ENCODE results near the gene LDAH. TPM values are rescaled to one million over a fixed set of nuclear protein-coding genes. Genes with fewer than 3 reads are reported as not detected.

Gene LDAH
- total RNA-seq, 2 experiments from 2014 or later, result 27.0 to 32.8 TPM

DNA sequence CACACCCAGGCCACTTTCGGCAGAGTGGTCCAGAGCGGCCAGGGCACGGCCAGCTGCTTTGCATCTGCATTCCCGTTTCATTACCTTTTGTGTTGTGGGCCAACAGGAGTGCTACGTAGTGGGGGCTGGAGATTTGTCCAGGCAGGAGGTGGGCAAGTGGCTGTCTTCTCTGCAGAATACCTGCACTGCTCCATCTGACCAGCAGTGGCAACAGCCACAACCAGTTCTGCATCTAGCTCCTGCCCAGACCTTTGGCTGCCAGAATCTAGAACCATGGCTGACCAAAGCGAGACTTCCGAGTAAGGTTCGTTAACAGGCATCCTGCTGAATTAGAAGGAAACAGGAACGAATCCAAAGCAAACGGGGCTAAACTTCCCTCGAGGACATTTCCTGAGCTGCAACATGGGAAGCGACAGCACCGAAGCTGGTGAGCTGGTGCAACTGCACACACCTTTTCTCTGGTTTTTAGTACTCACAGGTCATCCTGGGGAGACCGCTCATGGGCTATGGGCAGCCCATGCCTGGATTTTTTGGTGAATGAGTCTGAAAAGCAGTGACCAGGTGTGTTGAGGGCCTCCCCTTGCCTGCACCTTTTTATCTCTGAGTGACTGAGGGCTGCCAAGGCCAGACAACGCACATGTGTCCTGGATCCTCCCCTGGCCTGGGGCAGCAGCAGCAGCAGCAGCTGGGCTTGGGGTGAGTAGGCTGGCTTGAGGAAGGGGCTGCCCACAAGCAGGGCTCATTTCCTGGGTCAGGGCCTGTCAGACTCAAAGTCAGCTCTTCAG is 145.4 kb downstream of the LDAH start:
- DNase-seq (no peak), ATAC-seq (no peak)
- H3K4me3 Mint-ChIP-seq, result no peak overlapping the region
- no peaks in the 10 kb centered on the region for H3K4me1 Mint-ChIP-seq
- H3K27ac Mint-ChIP-seq, result no peak overlapping the region
- intact Hi-C loops (cut with DNase I, micrococcal nuclease), result no loop called here
- ChIA-PET POLR2A (interaction anchor here (0.7 kb wide), 1 partner anchor 18 kb away, joined by 3 read pairs; no protein-coding TSS in a partner anchor), CTCF (interaction anchor here (1.2 to 5.6 kb wide), 5 partner anchors 11 to 286 kb away, joined by 3 to 23 read pairs (median 4); partner anchors contain the start of gene HS1BP3)
- H3K9me3 Mint-ChIP-seq (ENCODE audit: low read depth), result no peaks in the 10 kb centered on the region
- peaks cover 4% of the 10 kb centered on the region for H3K36me3 Mint-ChIP-seq (ENCODE audit: low read depth)
- H3K27me3 Mint-ChIP-seq, result peaks cover 3% of the 10 kb centered on the region

- ATAC-seq, result no peak
- DNase-seq, result no peak
- ChIA-PET POLR2A (no interaction called here), CTCF (interaction anchor here (0.8 to 5.6 kb wide), 6 partner anchors 11 to 287 kb away, joined by 3 to 23 read pairs (median 4); no protein-coding TSS in a partner anchor)
- H3K9me3 Mint-ChIP-seq (ENCODE audit: low read depth), result no peaks in the 10 kb centered on the region
- H3K27me3 Mint-ChIP-seq, result peaks cover 10% of the 10 kb centered on the region
- H3K27ac Mint-ChIP-seq, result no peak overlapping the region
- intact Hi-C loops (cut with DNase I, micrococcal nuclease), result no loop called here
- peaks cover 4% of the 10 kb centered on the region for H3K36me3 Mint-ChIP-seq (ENCODE audit: low read depth)
- no peaks in the 10 kb centered on the region for H3K4me1 Mint-ChIP-seq
- no peak overlapping the region for H3K4me3 Mint-ChIP-seq
Measured at GRCh38 chr2:20676353-20677215, 146.3 kb downstream of the LDAH start.

DNA sequence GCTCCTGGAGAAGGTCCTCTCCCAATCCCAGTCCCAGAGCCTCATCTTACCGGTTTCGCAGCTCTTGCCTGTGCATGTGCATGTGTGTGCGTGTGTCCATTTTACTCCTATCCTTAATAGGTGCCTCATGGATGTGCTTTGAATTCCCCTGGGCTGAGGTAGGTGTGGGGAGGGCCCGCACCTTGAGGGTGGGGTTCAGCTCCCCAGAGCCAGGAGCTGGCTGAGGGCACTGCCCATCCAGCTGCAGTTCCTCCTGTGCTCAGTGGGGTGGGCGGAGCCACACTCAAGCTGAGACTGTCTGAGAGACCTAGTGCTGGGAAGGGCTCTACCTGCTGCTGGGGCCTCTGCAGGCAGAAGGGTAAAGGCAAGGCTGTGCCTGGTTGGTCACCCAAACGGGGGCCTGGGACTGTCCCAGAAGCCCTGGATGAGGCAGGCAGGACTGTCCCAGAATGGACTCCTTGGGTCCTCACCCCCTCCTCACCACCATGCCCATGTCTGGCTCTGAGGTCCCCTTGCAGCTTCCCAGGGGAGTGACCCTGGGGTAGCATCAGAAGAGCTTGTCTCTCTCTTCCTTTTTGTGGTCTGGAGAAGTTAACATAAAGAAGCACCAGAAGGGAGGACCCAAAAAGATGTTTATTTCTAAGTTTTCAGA is 147.1 kb downstream of the LDAH start:
- POLR2A ChIA-PET, result no interaction called here
- Mint-ChIP-seq H3K4me3 (no peak overlapping the region), H3K4me1 (no peaks in the 10 kb centered on the region), H3K27me3 (peaks cover 13% of the 10 kb centered on the region), H3K36me3 (ENCODE audit: low read depth) (peaks cover 2% of the 10 kb centered on the region), H3K9me3 (ENCODE audit: low read depth) (no peaks in the 10 kb centered on the region), H3K27ac (no peak overlapping the region)
- intact Hi-C loops (cut with DNase I, micrococcal nuclease), result no loop called here
- CTCF ChIA-PET, result interaction anchor here (0.8 to 5.6 kb wide), 6 partner anchors 8 to 287 kb away, joined by 3 to 23 read pairs (median 4); no protein-coding TSS in a partner anchor
- ATAC-seq, result peak; percentile 83
- DNase-seq, result no peak

DNA sequence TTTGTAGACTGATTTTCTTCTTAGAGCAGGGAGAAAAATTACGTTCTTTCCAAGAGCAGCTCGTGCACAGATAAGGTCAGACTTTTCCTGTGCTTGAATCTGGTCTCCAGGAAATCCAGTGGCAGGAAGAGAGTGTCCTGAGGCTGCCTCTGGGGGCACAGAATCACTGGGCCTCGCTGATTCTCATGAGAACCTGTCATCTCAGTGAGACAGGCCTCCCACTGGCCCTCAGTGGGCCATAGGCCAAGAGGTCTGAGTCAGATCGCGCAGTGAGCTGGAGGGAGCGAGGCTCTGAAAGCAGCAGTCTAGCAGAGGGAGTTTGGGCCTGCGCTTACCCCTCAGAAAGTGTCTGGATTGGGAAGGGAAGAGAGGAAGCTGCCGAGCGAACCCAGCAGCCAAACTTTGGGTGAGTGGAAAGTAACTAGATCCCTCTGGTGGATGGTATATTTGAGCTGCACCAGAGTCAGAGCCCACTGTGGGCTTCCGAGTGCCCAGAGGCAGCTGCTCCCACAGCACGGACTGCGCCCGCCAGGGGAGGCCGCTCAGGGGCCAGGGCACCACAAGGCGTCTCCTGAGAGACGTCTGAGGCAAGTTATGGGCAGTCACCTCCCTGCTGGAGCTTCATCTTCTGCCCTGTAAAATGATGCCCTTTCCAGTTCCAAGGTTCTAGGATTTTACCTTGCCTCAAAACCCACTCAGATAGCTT is 147.8 kb downstream of the LDAH start:
- no peak for ATAC-seq
- intact Hi-C loops (cut with DNase I, micrococcal nuclease), result no loop called here
- H3K9me3 Mint-ChIP-seq (ENCODE audit: low read depth), result no peaks in the 10 kb centered on the region
- no peaks in the 10 kb centered on the region for H3K4me1 Mint-ChIP-seq
- ChIA-PET CTCF (interaction anchor here (0.7 to 5.6 kb wide), 7 partner anchors 9 to 288 kb away, joined by 3 to 23 read pairs (median 3); no protein-coding TSS in a partner anchor), POLR2A (no interaction called here)
- DNase-seq, result no peak
- H3K36me3 Mint-ChIP-seq (ENCODE audit: low read depth), result no peaks in the 10 kb centered on the region
- H3K27ac Mint-ChIP-seq, result no peak overlapping the region
- H3K27me3 Mint-ChIP-seq, result peaks cover 15% of the 10 kb centered on the region
- no peak overlapping the region for H3K4me3 Mint-ChIP-seq

GRCh38 chr2:20674309-20674965 is 148.5 kb downstream of the LDAH start:
- Mint-ChIP-seq H3K36me3 (ENCODE audit: low read depth) (no peaks in the 10 kb centered on the region), H3K4me3 (no peak overlapping the region), H3K27me3 (peaks cover 20% of the 10 kb centered on the region), H3K27ac (no peak overlapping the region), H3K4me1 (no peaks in the 10 kb centered on the region), H3K9me3 (ENCODE audit: low read depth) (no peaks in the 10 kb centered on the region)
- ATAC-seq (no peak), DNase-seq (no peak)
- ChIA-PET POLR2A (interaction anchor here (0.6 kb wide), 1 partner anchor 43 kb away, joined by 3 read pairs; no protein-coding TSS in a partner anchor), CTCF (interaction anchor here (0.7 to 5.6 kb wide), 4 partner anchors 8 to 142 kb away, joined by 3 to 23 read pairs (median 3); no protein-coding TSS in a partner anchor)
- intact Hi-C loops (cut with DNase I, micrococcal nuclease), result no loop called here

DNA sequence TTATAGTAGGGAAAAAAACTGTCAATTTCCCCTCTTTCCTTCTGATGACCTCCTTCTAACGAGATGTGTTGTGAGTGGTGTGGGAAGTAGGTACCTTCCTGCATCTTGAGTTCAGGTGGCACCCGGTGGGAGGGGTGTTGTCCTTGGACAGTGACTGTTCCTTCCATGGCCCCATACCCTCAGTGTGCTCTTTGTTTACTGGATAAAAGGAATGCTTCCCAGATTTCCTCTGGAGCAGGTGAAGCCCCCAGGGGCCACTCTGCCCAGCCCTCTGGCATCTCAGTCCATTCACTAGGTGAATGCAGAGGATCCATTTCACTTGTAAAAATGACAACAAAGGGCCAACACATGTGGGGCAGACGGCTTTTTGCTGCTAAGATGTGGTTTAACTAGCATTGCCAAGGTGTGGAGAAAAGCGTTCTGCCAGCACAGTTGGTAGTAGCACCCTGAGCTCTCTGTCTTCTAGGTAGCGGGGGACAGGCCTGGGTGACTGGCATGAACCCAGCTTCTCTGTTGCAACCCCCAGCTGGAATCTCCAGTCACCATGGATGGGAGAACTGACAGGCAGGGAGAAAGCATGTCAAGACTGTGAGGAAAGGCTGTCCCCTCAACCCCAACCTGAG is 149.1 kb downstream of the LDAH start:
- no peaks in the 10 kb centered on the region for H3K36me3 Mint-ChIP-seq (ENCODE audit: low read depth)
- no peaks in the 10 kb centered on the region for H3K9me3 Mint-ChIP-seq (ENCODE audit: low read depth)
- peaks cover 27% of the 10 kb centered on the region for H3K27me3 Mint-ChIP-seq
- CTCF ChIA-PET, result interaction anchor here (0.7 to 2.4 kb wide), 2 partner anchors 12 to 142 kb away, joined by 3 to 8 read pairs; no protein-coding TSS in a partner anchor
- POLR2A ChIA-PET, result no interaction called here
- H3K27ac Mint-ChIP-seq, result no peak overlapping the region
- no peak overlapping the region for H3K4me3 Mint-ChIP-seq
- no peaks in the 10 kb centered on the region for H3K4me1 Mint-ChIP-seq
- intact Hi-C loops (cut with DNase I, micrococcal nuclease), result no loop called here
- no peak for DNase-seq
- no peak for ATAC-seq

DNA sequence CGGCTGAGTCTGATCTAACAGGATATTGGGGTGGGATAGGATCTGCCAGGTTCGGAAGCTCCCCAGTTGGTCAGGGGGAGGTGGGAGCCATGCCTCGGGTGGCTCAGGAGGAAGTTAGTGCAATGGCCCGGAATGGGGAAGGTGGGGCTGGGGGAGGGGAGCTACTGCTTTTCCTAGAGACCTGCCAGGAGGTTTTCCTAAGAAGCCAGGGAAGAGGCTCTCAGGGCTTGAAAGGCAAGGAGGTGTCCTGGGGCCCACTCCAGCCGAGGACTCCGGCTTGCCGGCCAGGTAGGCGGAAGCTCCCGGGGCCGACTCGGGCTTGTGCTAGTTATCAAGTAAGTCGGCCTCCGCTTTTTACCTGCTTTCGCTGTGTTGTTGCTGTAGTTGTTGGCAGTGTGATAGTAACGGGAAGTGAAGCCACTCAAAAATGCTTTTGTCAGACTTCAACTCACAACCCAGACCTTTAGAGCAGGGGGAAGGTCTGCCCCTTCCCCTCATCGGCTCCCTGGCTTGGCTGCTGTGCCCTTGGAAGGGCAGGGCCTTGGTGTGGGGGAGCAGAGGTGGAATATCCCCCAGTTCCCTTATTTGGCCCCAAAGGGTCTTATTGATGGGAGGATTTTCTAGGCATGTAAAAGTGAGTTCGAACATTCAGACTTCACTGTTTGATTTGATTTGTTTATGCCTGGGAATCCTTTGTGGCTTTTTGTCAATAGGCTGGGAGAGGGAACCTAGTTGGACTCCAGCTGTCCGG is 150.5 kb downstream of the LDAH start:
- no peak overlapping the region for H3K27ac Mint-ChIP-seq
- POLR2A ChIA-PET, result no interaction called here

GRCh38 chr2:20671736-20672080 is 151.2 kb downstream of the LDAH start:
- H3K27ac Mint-ChIP-seq, result no peak overlapping the region
- CTCF ChIA-PET, result interaction anchor here (2.4 kb wide), 1 partner anchor 10 kb away, joined by 8 read pairs; no protein-coding TSS in a partner anchor
- no peaks in the 10 kb centered on the region for H3K4me1 Mint-ChIP-seq
- ATAC-seq, result no peak
- peaks cover 38% of the 10 kb centered on the region for H3K27me3 Mint-ChIP-seq
- intact Hi-C loops (cut with DNase I, micrococcal nuclease), result no loop called here
- no peak overlapping the region for H3K4me3 Mint-ChIP-seq
- DNase-seq, result no peak
- no peaks in the 10 kb centered on the region for H3K36me3 Mint-ChIP-seq (ENCODE audit: low read depth)
- POLR2A ChIA-PET, result no interaction called here
- no peaks in the 10 kb centered on the region for H3K9me3 Mint-ChIP-seq (ENCODE audit: low read depth)

More for the DNA sequence above, 150.5 kb downstream of the LDAH start:
- Mint-ChIP-seq H3K36me3 (ENCODE audit: low read depth) (no peaks in the 10 kb centered on the region), H3K4me3 (no peak overlapping the region), H3K4me1 (no peaks in the 10 kb centered on the region), H3K9me3 (ENCODE audit: low read depth) (no peaks in the 10 kb centered on the region), H3K27me3 (peaks cover 37% of the 10 kb centered on the region)
- ATAC-seq (no peak), DNase-seq (no peak)
- CTCF ChIA-PET, result interaction anchor here (2.4 kb wide), 1 partner anchor 11 kb away, joined by 8 read pairs; no protein-coding TSS in a partner anchor
- intact Hi-C loops (cut with DNase I, micrococcal nuclease), result no loop called here

DNA sequence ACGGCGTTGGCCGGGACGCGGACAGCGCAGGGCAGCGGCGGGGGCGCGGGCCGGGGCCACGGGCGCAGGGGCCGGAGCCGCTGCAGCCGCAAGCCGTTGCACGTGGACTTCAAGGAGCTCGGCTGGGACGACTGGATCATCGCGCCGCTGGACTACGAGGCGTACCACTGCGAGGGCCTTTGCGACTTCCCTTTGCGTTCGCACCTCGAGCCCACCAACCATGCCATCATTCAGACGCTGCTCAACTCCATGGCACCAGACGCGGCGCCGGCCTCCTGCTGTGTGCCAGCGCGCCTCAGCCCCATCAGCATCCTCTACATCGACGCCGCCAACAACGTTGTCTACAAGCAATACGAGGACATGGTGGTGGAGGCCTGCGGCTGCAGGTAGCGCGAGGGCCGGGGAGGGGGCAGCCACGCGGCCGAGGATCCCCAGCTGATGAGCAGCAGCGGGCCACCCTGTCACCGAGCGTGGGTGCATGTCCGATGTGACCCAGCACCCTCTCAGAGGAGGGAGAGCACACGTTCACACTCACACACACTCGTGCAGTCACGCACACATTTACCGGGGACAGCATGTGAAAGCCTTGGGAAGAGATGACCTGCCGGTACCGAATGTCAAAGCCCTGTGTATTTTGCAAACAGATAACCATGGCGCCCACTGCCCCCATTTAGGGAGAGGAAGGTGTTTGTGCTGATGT is 151.7 kb downstream of the LDAH start:
- Mint-ChIP-seq H3K27ac (no peak overlapping the region), H3K4me3 (no peak overlapping the region), H3K4me1 (peaks cover 2% of the 10 kb centered on the region), H3K27me3 (peaks cover 41% of the 10 kb centered on the region), H3K9me3 (ENCODE audit: low read depth) (no peaks in the 10 kb centered on the region), H3K36me3 (ENCODE audit: low read depth) (no peaks in the 10 kb centered on the region)
- intact Hi-C loops (cut with DNase I, micrococcal nuclease), result no loop called here
- ChIA-PET POLR2A (no interaction called here), CTCF (interaction anchor here (0.6 to 1.6 kb wide), 3 partner anchors 10 to 292 kb away, joined by 3 to 5 read pairs (median 3); no protein-coding TSS in a partner anchor)
- no peak for ATAC-seq
- DNase-seq, result no peak

Measured in activated CD4-positive, alpha-beta T cell treated with anti-CD3 and anti-CD28 coated beads for 36 hours (primary cell).